SK-N-SH (cell line): ENCODE data around the gene WNT9B. TPM values are rescaled to one million over a fixed set of nuclear protein-coding genes. Genes with fewer than 3 reads are reported as not detected.

Experiments
- CTCF ChIA-PET: fragments of 300-600, 350-600 bp; formaldehyde crosslinking; extraction: SDS; loops from one replicate; lab custom pipeline; 2021; lab: Yijun Ruan, JAX
- POLR2A ChIA-PET: fragments of 350-600 bp; sonication (Branson Sonifier 250); formaldehyde crosslinking; extraction: SDS; loops from one replicate; lab custom pipeline; 2020; ENCODE audit warnings: antibody characterized with exemption, inconsistent platforms; lab: Yijun Ruan, JAX
- DNase-seq: peaks from one replicate; pipeline ENCODE4 v3.0.0; 2012
- H2AFZ ChIP-seq: fragments of 200-600 bp; sonication (generic); 2 replicates; pipeline ENCODE4 v1.8.1; 2016; ENCODE audit warnings: antibody characterized with exemption, mild to moderate bottlenecking, low read depth
- H3F3A ChIP-seq: fragments of 200-600 bp; sonication (generic); replicated peaks from 2 replicates; pipeline ENCODE3; 2016; ENCODE audit warnings: antibody characterized with exemption, mild to moderate bottlenecking; ENCODE audit not compliant: insufficient read depth
- H3K27ac ChIP-seq, 2 experiments: fragments of 200-500 bp in 1 of 2; fragments of 200-600 bp in 1 of 2; sonication (Bioruptor generic) in 1 of 2; sonication (generic), shearing (Covaris generic) in 1 of 2; 2 replicates each; pipeline versions ENCODE4 v1.5.1 to v1.6.1; 2014 to 2016; ENCODE audit warnings: low read depth in 2 of 2, inconsistent platforms in 1 of 2, low read length in 1 of 2, mild to moderate bottlenecking in 1 of 2, mixed read lengths in 1 of 2
- H3K27me3 ChIP-seq: fragments of 200-600 bp; sonication (generic), shearing (Covaris generic); 2 replicates; pipeline ENCODE4 v1.6.1; 2016; ENCODE audit warnings: mixed run types; ENCODE audit not compliant: insufficient read depth
- H3K36me3 ChIP-seq, 2 experiments: fragments of 200-500 bp in 1 of 2; fragments of 200-600 bp in 1 of 2; sonication (Bioruptor generic) in 1 of 2; sonication (generic) in 1 of 2; replicated peaks in 1 of 2; 2 replicates each; pipeline versions ENCODE3 to v1.5.1; 2014 to 2016; ENCODE audit warnings: low read length in 1 of 2, mild to moderate bottlenecking in 1 of 2; ENCODE audit not compliant: insufficient read depth in 2 of 2, control insufficient read depth in 1 of 2
- H3K4me1 ChIP-seq, 2 experiments: fragments of 200-500 bp in 1 of 2; fragments of 200-600 bp in 1 of 2; sonication (Bioruptor generic) in 1 of 2; sonication (generic), shearing (Covaris generic) in 1 of 2; 2 replicates each; pipeline versions ENCODE4 v1.5.1 to v1.6.1; 2014 to 2016; ENCODE audit warnings: low read depth in 1 of 2, low read length in 1 of 2, mixed run types in 1 of 2; ENCODE audit not compliant: insufficient read depth in 2 of 2, control insufficient read depth in 1 of 2
- H3K4me2 ChIP-seq: fragments of 200-600 bp; sonication (generic), shearing (Covaris generic); 2 replicates; pipeline ENCODE4 v1.6.1; 2017; ENCODE audit warnings: mixed run types
- H3K4me3 ChIP-seq, 2 experiments: fragments of 200-500 bp in 1 of 2; fragments of 200-600 bp in 1 of 2; sonication (Bioruptor generic) in 1 of 2; sonication (generic), shearing (Covaris generic) in 1 of 2; 2 replicates each; pipeline versions ENCODE4 v1.5.1 to v1.8.1; 2014 to 2016; ENCODE audit warnings: low read depth in 2 of 2, inconsistent platforms in 1 of 2, low read length in 1 of 2, mild to moderate bottlenecking in 1 of 2, mixed read lengths in 1 of 2, moderate library complexity in 1 of 2
- H3K79me2 ChIP-seq: fragments of 200-600 bp; sonication (generic); 2 replicates; pipeline ENCODE4 v1.8.1; 2017; ENCODE audit warnings: mild to moderate bottlenecking; ENCODE audit not compliant: insufficient read depth
- H3K9ac ChIP-seq: fragments of 200-600 bp; sonication (generic); 2 replicates; pipeline ENCODE4 v1.6.1; 2017; ENCODE audit warnings: mixed run types
- H3K9me2 ChIP-seq: fragments of 200-600 bp; sonication (generic); 2 replicates; pipeline ENCODE4 v1.6.1; 2017; ENCODE audit warnings: mixed run types
- H3K9me3 ChIP-seq: fragments of 200-600 bp; sonication (generic); 2 replicates; pipeline ENCODE4 v1.6.1; 2017; ENCODE audit warnings: mixed run types, mild to moderate bottlenecking, moderate library complexity
- H4K20me1 ChIP-seq: fragments of 200-600 bp; sonication (generic); 2 replicates; pipeline ENCODE4 v1.6.1; 2017; ENCODE audit warnings: mild to moderate bottlenecking, mixed run types; ENCODE audit not compliant: insufficient read depth
- CHD2 ChIP-seq: fragments of 150-350 bp; IDR thresholded peaks from 2 replicates; pipeline ENCODE4 v1.6.1; 2018; ENCODE audit warnings: low read length; ENCODE audit not compliant: partially characterized antibody
- CTCF ChIP-seq: fragments of 200-600 bp; sonication (generic); IDR thresholded peaks from 2 replicates; pipeline ENCODE4 v1.6.1; 2017; ENCODE audit warnings: antibody characterized with exemption, mild to moderate bottlenecking, moderate library complexity
- EZH2phosphoT487 ChIP-seq: fragments of 200-600 bp; sonication (generic); IDR thresholded peaks from 2 replicates; pipeline ENCODE4 v1.6.1; 2017; ENCODE audit warnings: low read depth, mixed run types, mild to moderate bottlenecking, antibody characterized with exemption, moderate library complexity, borderline replicate concordance
- FOSL2 ChIP-seq: IDR thresholded peaks from 2 replicates; pipeline ENCODE4 v1.4.0; 2012; ENCODE audit warnings: low read depth, mild to moderate bottlenecking, moderate library complexity, borderline replicate concordance
- FOXM1 ChIP-seq: IDR thresholded peaks from 2 replicates; pipeline ENCODE4 v1.4.0; 2012; ENCODE audit warnings: low read depth, mild to moderate bottlenecking
- MXI1 ChIP-seq: IDR thresholded peaks from 2 replicates; pipeline ENCODE4 v1.6.1; 2012; ENCODE audit warnings: mild to moderate bottlenecking, low read depth, low read length, improper control_type of control experiment
- NRF1 ChIP-seq: IDR thresholded peaks from 2 replicates; pipeline ENCODE4 v1.6.1; 2012; ENCODE audit warnings: low read depth, mild to moderate bottlenecking, low read length
- RFX5 ChIP-seq: IDR thresholded peaks from 2 replicates; pipeline ENCODE4 v1.6.1; 2012; ENCODE audit warnings: mild to moderate bottlenecking, improper control_type of control experiment, low read length
- RXRA ChIP-seq: IDR thresholded peaks from 2 replicates; pipeline ENCODE4 v1.4.0; 2012; ENCODE audit warnings: low read depth, mild to moderate bottlenecking, borderline replicate concordance
- TAF1 ChIP-seq: IDR thresholded peaks from 2 replicates; pipeline ENCODE4 v1.6.1; 2012; ENCODE audit warnings: low read depth, mild to moderate bottlenecking, low read length, moderate library complexity, borderline replicate concordance
- TCF12 ChIP-seq: IDR thresholded peaks from 2 replicates; pipeline ENCODE4 v1.4.0; 2012
- TEAD4 ChIP-seq: IDR thresholded peaks from 2 replicates; pipeline ENCODE4 v1.4.0; 2012; ENCODE audit warnings: mild to moderate bottlenecking, borderline replicate concordance; ENCODE audit not compliant: insufficient read depth
- USF1 ChIP-seq: IDR thresholded peaks from 2 replicates; pipeline ENCODE4 v1.4.0; 2012; ENCODE audit warnings: low read depth, borderline replicate concordance
- YY1 ChIP-seq: IDR thresholded peaks from 2 replicates; pipeline ENCODE4 v1.4.0; 2012; ENCODE audit warnings: low read depth, mild to moderate bottlenecking
- ZBTB33 ChIP-seq: IDR thresholded peaks from 2 replicates; pipeline ENCODE4 v1.4.0; 2012; ENCODE audit warnings: low read depth, borderline replicate concordance
- WGBS: methylation state at CpG from one replicate; pipeline ENCODE4 v1.1.6; 2017; ENCODE audit warnings: low lambda C conversion rate; 5-methylcytosine and 5-hydroxymethylcytosine counted together
- polyA plus RNA-seq, 3 experiments: library from polyadenylated mRNA; depleted of rRNA; stranded (reverse); fragments of >200 nt; gene quantifications; 2 replicates each; pipeline ENCODE4 v1.2.3, GENCODE V29; 2012

WNT9B gene
- polyA plus RNA-seq, 1 of the 3 experiments (the other 2 are of a cell fraction), result not detected

- H3K9me3 ChIP-seq, result no peaks in the 10 kb centered on the region
- peaks cover 3% of the 10 kb centered on the region for H3K27me3 ChIP-seq
- H3K4me1 ChIP-seq, result peaks cover 0 to 48% of the 10 kb centered on the region in 2 experiments; a peak in 1 of 4 replicates
- POLR2A ChIA-PET, result no interaction called here
- no peak overlapping the region for H3K9ac ChIP-seq
- H3K4me3 ChIP-seq, result no peak overlapping the region
- no peaks in the 10 kb centered on the region for H3K36me3 ChIP-seq
- H3K4me2 ChIP-seq, result no peak overlapping the region
- H3F3A ChIP-seq, result no peaks in the 10 kb centered on the region
- no peaks in the 10 kb centered on the region for H3K9me2 ChIP-seq
- no peak overlapping the region for H3K27ac ChIP-seq
- no peaks in the 10 kb centered on the region for H3K79me2 ChIP-seq
- H2AFZ ChIP-seq, result no peak overlapping the region
- TF ChIP-seq CHD2 (no peak), USF1 (no peak), FOSL2 (no peak), ZBTB33 (no peak), TCF12 (no peak), YY1 (no peak), FOXM1 (no peak), TAF1 (no peak), EZH2phosphoT487 (no peak), RFX5 (no peak), RXRA (no peak), MXI1 (no peak), TEAD4 (no peak), NRF1 (no peak), CTCF (no peak)
- DNase-seq, result no peak
- no peaks in the 10 kb centered on the region for H4K20me1 ChIP-seq
- 77% methylated on average over 6 of the region's 6 CpGs for WGBS
- CTCF ChIA-PET, result interaction anchor here (0.7 to 4.7 kb wide), 6 partner anchors 23 to 130 kb away, joined by 3 to 39 read pairs (median 3); no protein-coding TSS in a partner anchor
Observed at GRCh38 chr17:46812624-46813318, 38.6 kb upstream of the WNT9B start.
